Smooth muscle cell (in vitro differentiated cells): ENCODE data around the gene HDGF. TPM values are rescaled to one million over a fixed set of nuclear protein-coding genes. Genes with fewer than 3 reads are reported as not detected.
A peak's percentile ranks its signal among the peaks of the same experiment; 100 is the strongest.

Experiments used
- DNase-seq: peaks from one replicate; lab custom pipeline; 2025; ENCODE audit not compliant: unreplicated experiment; lab: John Stamatoyannopoulos, UW
- H2AFZ ChIP-seq: fragments of 200-600 bp; sonication (generic); 2 replicates; pipeline ENCODE4 v1.6.0; 2016; ENCODE audit warnings: antibody characterized with exemption, low read depth, mild to moderate bottlenecking
- H3F3A ChIP-seq: fragments of 200-600 bp; sonication (generic); 2 replicates; pipeline ENCODE4 v1.6.0; 2017; ENCODE audit warnings: antibody characterized with exemption, low read depth
- H3K27ac ChIP-seq: fragments of 200-600 bp; sonication (generic); 2 replicates; pipeline ENCODE4 v1.5.1; 2016; ENCODE audit warnings: low read depth, mild to moderate bottlenecking
- H3K27me3 ChIP-seq: fragments of 200-600 bp; sonication (generic); 2 replicates; pipeline ENCODE4 v1.6.1; 2016; ENCODE audit warnings: low read depth, mild to moderate bottlenecking
- H3K36me3 ChIP-seq: fragments of 200-600 bp; sonication (generic); 2 replicates; pipeline ENCODE4 v1.5.1; 2016; ENCODE audit warnings: low read depth
- H3K4me1 ChIP-seq: fragments of 200-600 bp; sonication (generic); 2 replicates; pipeline ENCODE4 v1.5.1; 2016; ENCODE audit warnings: low read depth
- H3K4me2 ChIP-seq: fragments of 200-600 bp; sonication (generic); 2 replicates; pipeline ENCODE4 v1.6.0; 2016; ENCODE audit warnings: mild to moderate bottlenecking
- H3K4me3 ChIP-seq: fragments of 200-600 bp; sonication (generic); 2 replicates; pipeline ENCODE4 v1.5.1; 2016; ENCODE audit warnings: mild to moderate bottlenecking
- H3K79me2 ChIP-seq: fragments of 200-600 bp; sonication (generic); 2 replicates; pipeline ENCODE4 v1.6.0; 2016; ENCODE audit warnings: low read depth, mild to moderate bottlenecking
- H3K9ac ChIP-seq: fragments of 200-600 bp; sonication (generic); 2 replicates; pipeline ENCODE4 v1.6.0; 2016; ENCODE audit warnings: low read depth
- H3K9me3 ChIP-seq: fragments of 200-600 bp; sonication (generic); replicated peaks from 2 replicates; pipeline ENCODE4 v1.5.1; 2016; ENCODE audit warnings: low read depth
- H4K20me1 ChIP-seq: fragments of 200-600 bp; sonication (generic); 2 replicates; pipeline ENCODE4 v1.6.0; 2016; ENCODE audit warnings: low read depth
- WGBS: methylation state at CpG from one replicate; pipeline ENCODE4 v1.1.7; 2016; ENCODE audit warnings: low lambda C conversion rate; 5-methylcytosine and 5-hydroxymethylcytosine counted together
- polyA plus RNA-seq: library from polyadenylated mRNA; unstranded; fragments of >200 nt; fragmentation: Nextera tagmentation; extraction: Ambion mirVana; gene quantifications from 2 replicates; pipeline ENCODE4 v1.2.1, GENCODE V29; 2016
- total RNA-seq: library from RNA; depleted of rRNA; stranded (reverse); fragments of >200 nt; gene quantifications from 2 replicates; pipeline ENCODE4 v1.2.3, GENCODE V29; 2014
- TF ChIP-seq, protein P1 (sequence below): fragments of 200-600 bp; sonication (generic); IDR thresholded peaks from 2 replicates; pipeline ENCODE4 v1.5.1; 2017; ENCODE audit warnings: borderline replicate concordance, mild to moderate bottlenecking, antibody characterized with exemption; ENCODE audit not compliant: insufficient read depth, poor library complexity, severe bottlenecking

The HDGF gene
- total and polyA plus RNA-seq, 2 experiments from 2014 or later = 88.4 to 109 TPM

GRCh38 chr1:156777573-156777972 lies 26.1 kb upstream of the HDGF start:
- H3K36me3 ChIP-seq = no peaks in the 10 kb centered on the region
- no peaks in the 10 kb centered on the region for H3K27me3 ChIP-seq
- H3K4me1 ChIP-seq = peaks cover under 1% of the 10 kb centered on the region
- H3K9me3 ChIP-seq = no peaks in the 10 kb centered on the region
- H3K27ac ChIP-seq = peak overlapping the region; percentile 13
- H4K20me1 ChIP-seq = peaks cover 95% of the 10 kb centered on the region
- no peak overlapping the region for H2AFZ ChIP-seq
- peak overlapping the region; percentile 2 for H3K4me2 ChIP-seq
- no peak overlapping the region for H3K4me3 ChIP-seq
- no peak overlapping the region for H3K9ac ChIP-seq
- no peak for DNase-seq
- TF ChIP-seq, protein P1, sequence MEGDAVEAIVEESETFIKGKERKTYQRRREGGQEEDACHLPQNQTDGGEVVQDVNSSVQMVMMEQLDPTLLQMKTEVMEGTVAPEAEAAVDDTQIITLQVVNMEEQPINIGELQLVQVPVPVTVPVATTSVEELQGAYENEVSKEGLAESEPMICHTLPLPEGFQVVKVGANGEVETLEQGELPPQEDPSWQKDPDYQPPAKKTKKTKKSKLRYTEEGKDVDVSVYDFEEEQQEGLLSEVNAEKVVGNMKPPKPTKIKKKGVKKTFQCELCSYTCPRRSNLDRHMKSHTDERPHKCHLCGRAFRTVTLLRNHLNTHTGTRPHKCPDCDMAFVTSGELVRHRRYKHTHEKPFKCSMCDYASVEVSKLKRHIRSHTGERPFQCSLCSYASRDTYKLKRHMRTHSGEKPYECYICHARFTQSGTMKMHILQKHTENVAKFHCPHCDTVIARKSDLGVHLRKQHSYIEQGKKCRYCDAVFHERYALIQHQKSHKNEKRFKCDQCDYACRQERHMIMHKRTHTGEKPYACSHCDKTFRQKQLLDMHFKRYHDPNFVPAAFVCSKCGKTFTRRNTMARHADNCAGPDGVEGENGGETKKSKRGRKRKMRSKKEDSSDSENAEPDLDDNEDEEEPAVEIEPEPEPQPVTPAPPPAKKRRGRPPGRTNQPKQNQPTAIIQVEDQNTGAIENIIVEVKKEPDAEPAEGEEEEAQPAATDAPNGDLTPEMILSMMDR = no peak
- H3F3A ChIP-seq = peaks cover 16% of the 10 kb centered on the region
- WGBS = 72% methylated on average over 1 of the region's 1 CpG
- H3K79me2 ChIP-seq = peaks cover 96% of the 10 kb centered on the region

- peak overlapping the region; percentile 2 for H3K4me2 ChIP-seq
- H3K79me2 ChIP-seq = peaks cover 96% of the 10 kb centered on the region
- 47% methylated on average over 4 of the region's 4 CpGs for WGBS
- DNase-seq = no peak
- H3K27ac ChIP-seq = peak overlapping the region; percentile 13
- TF ChIP-seq, protein P1 = no peak
- peaks cover 16% of the 10 kb centered on the region for H3F3A ChIP-seq
- peaks cover 5% of the 10 kb centered on the region for H3K4me1 ChIP-seq
- H3K36me3 ChIP-seq = no peaks in the 10 kb centered on the region
- H3K9me3 ChIP-seq = no peaks in the 10 kb centered on the region
- no peak overlapping the region for H2AFZ ChIP-seq
- H4K20me1 ChIP-seq = peaks cover 95% of the 10 kb centered on the region
- no peak overlapping the region for H3K9ac ChIP-seq
- no peak overlapping the region for H3K4me3 ChIP-seq
- H3K27me3 ChIP-seq = no peaks in the 10 kb centered on the region
Observed at GRCh38 chr1:156776942-156777341, 25.5 kb upstream of the HDGF start.

DNA sequence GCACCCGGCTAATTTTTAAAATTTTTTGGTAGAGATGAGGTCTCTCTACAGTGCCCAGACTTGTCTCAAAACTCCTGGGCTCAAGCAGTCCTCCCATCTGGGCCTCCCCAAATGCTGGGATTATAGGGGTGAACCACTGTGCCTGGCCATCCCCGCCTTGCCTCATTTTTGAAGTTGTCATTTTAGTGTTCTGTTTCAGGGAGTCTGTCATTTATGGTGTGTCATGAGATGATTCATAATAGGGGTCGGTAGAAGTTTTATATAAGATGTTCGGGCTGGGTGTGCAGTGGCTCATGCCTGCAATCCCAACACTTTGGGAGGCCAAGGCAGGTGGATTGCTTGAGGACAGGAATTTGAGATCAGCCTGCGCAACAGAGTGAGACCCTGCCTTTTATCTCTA lies 24.3 kb upstream of the HDGF start:
- Histone ChIP-seq H3K4me1 (peaks cover 5% of the 10 kb centered on the region), H3K27me3 (no peaks in the 10 kb centered on the region), H3K4me2 (no peak overlapping the region), H3K4me3 (no peak overlapping the region), H3F3A (peaks cover 12% of the 10 kb centered on the region), H3K9me3 (no peaks in the 10 kb centered on the region), H3K27ac (peak overlapping the region; percentile 11), H2AFZ (no peak overlapping the region), H4K20me1 (peaks cover 95% of the 10 kb centered on the region), H3K9ac (no peak overlapping the region), H3K79me2 (peaks cover 96% of the 10 kb centered on the region), H3K36me3 (no peaks in the 10 kb centered on the region)
- WGBS = 81% methylated on average over 5 of the region's 5 CpGs
- TF ChIP-seq, protein P1 = no peak
- no peak for DNase-seq

- 96% methylated on average over 3 of the region's 3 CpGs for WGBS
- Histone ChIP-seq H3K4me3 (no peak overlapping the region), H3K9me3 (no peaks in the 10 kb centered on the region), H3K27ac (peak overlapping the region; percentile 20), H3K4me1 (peaks cover 19% of the 10 kb centered on the region), H2AFZ (no peak overlapping the region), H4K20me1 (peaks cover 95% of the 10 kb centered on the region), H3K4me2 (peak overlapping the region; percentile 77), H3K79me2 (peaks cover 96% of the 10 kb centered on the region), H3K27me3 (no peaks in the 10 kb centered on the region), H3K9ac (no peak overlapping the region), H3F3A (peaks cover 17% of the 10 kb centered on the region), H3K36me3 (no peaks in the 10 kb centered on the region)
- DNase-seq = no peak
- TF ChIP-seq, protein P1 = no peak
Observed at GRCh38 chr1:156773607-156774006, 22.1 kb upstream of the HDGF start.
